Astrocyte (in vitro differentiated cells and primary cell): ENCODE measurements around the gene TEX22. TPM values are rescaled to one million over a fixed set of nuclear protein-coding genes. Genes with fewer than 3 reads are reported as not detected.

Source experiments
- DNase-seq: peaks from one replicate; pipeline ENCODE4 v3.0.0-alpha.2; 2010; ENCODE audit warnings: low read depth
- FAIRE-seq: peaks from 2 replicates; lab custom pipeline; 2011; peaks lifted over from hg19 to GRCh38; lab: Jason Lieb, UNC
- H2AFZ ChIP-seq: 2 replicates; pipeline ENCODE4 v1.6.0; 2012; ENCODE audit warnings: low read depth, low read length, inconsistent platforms
- H3K27ac ChIP-seq: 2 replicates; pipeline ENCODE4 v1.5.1; 2011; ENCODE audit warnings: low read depth, low read length, inconsistent platforms
- H3K27me3 ChIP-seq: 2 replicates; pipeline ENCODE4 v1.6.0; 2011; ENCODE audit warnings: low read length, inconsistent platforms; ENCODE audit not compliant: insufficient read depth
- H3K36me3 ChIP-seq: 2 replicates; pipeline ENCODE4 v1.5.1; 2011; ENCODE audit warnings: low read length, inconsistent platforms; ENCODE audit not compliant: insufficient read depth
- H3K4me1 ChIP-seq: 2 replicates; pipeline ENCODE4 v1.5.1; 2011; ENCODE audit warnings: low read length, inconsistent platforms; ENCODE audit not compliant: insufficient read depth
- H3K4me2 ChIP-seq: 2 replicates; pipeline ENCODE4 v1.6.0; 2012; ENCODE audit warnings: low read length, inconsistent platforms
- H3K4me3 ChIP-seq: 2 replicates; pipeline ENCODE4 v1.5.1; 2011; ENCODE audit warnings: low read depth, mild to moderate bottlenecking, low read length, inconsistent platforms; ENCODE audit not compliant: insufficient read depth
- H3K79me2 ChIP-seq: 2 replicates; pipeline ENCODE4 v1.6.0; 2012; ENCODE audit warnings: mild to moderate bottlenecking, low read length, inconsistent platforms; ENCODE audit not compliant: insufficient read depth
- H3K9ac ChIP-seq: 2 replicates; pipeline ENCODE4 v1.6.0; 2012; ENCODE audit warnings: mild to moderate bottlenecking, low read length, inconsistent platforms
- H3K9me3 ChIP-seq: 2 replicates; pipeline ENCODE4 v1.5.1; 2012; ENCODE audit warnings: low read depth, mild to moderate bottlenecking, low read length, inconsistent platforms; ENCODE audit not compliant: insufficient read depth
- H4K20me1 ChIP-seq: 2 replicates; pipeline ENCODE4 v1.6.0; 2012; ENCODE audit warnings: low read length, inconsistent platforms; ENCODE audit not compliant: insufficient read depth
- H3K27ac Mint-ChIP-seq: one replicate; pipeline ENCODE4 v1.8.0; 2021; ENCODE audit warnings: mild to moderate bottlenecking, mixed read lengths; ENCODE audit not compliant: unreplicated experiment
- H3K27me3 Mint-ChIP-seq: one replicate; pipeline ENCODE4 v1.8.0; 2021; ENCODE audit warnings: low read depth, mixed read lengths; ENCODE audit not compliant: unreplicated experiment
- H3K36me3 Mint-ChIP-seq: one replicate; pipeline ENCODE4 v1.8.0; 2021; ENCODE audit warnings: low read depth, mixed read lengths; ENCODE audit not compliant: unreplicated experiment
- H3K4me1 Mint-ChIP-seq: one replicate; pipeline ENCODE4 v1.8.0; 2021; ENCODE audit warnings: low read depth, mixed read lengths; ENCODE audit not compliant: unreplicated experiment
- H3K4me3 Mint-ChIP-seq: one replicate; pipeline ENCODE4 v1.8.0; 2021; ENCODE audit warnings: mild to moderate bottlenecking, moderate library complexity, mixed read lengths; ENCODE audit not compliant: unreplicated experiment
- H3K9me3 Mint-ChIP-seq: one replicate; pipeline ENCODE4 v1.8.0; 2021; ENCODE audit warnings: mild to moderate bottlenecking, mixed read lengths; ENCODE audit not compliant: unreplicated experiment
- EZH2 ChIP-seq: IDR thresholded peaks from 2 replicates; pipeline ENCODE4 v1.6.1; 2012; ENCODE audit warnings: mild to moderate bottlenecking, low read length, inconsistent platforms; ENCODE audit not compliant: insufficient read depth
- total RNA-seq: library from RNA; stranded (reverse); gene quantifications from 2 replicates; pipeline ENCODE4 v1.2.1, GENCODE V29; 2021
- TF ChIP-seq, protein P1 (sequence below): IDR thresholded peaks from 2 replicates; pipeline ENCODE4 v1.5.1; 2011; ENCODE audit warnings: low read depth, mild to moderate bottlenecking, inconsistent platforms, low read length, moderate library complexity; ENCODE audit not compliant: insufficient read depth

TEX22 gene
- total RNA-seq, 1 donor from 2014 or later, result 1.2 TPM

DNA sequence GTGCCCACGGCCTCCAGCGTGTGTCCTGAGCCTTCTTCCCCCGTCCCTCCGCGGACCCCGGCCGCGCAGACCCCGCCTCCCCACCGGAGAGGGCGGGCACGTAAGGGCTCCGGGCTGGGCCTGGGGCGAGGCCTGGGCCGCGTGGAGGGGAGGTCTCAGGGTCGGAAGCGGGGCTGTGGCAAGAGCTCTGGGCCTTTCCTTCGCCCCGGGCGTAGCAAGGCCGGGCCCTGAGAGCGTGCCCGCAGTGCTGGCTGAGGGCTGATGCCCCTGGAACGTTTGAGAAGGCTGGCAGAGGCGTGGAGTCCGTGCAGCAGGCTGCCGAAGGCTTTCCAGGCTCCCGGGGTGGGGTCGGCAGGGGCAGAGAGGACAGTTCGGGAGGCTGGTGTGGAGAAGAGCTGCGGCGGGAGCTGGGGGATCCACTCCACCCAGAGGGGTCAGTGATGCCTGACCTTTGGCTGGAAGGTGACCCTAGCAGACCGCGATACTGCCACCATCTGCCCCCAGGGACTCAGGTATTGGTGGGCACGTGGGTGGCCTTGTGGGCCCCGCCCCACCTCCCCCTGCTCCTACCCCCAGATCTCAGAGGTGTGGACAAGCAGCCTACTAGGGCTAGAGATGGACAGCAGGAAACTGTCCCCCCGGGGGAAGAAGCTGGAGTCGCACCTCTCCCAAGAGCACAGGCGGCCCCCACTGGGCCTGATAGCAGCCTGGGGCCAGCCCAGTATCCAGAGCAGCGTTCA lies 558 bp downstream of the TEX22 start:
- FAIRE-seq (no peak), DNase-seq (no peak)
- peak overlapping the region; percentile 69 for H3K27ac ChIP-seq
- no peaks in the 10 kb centered on the region for H3K27me3 ChIP-seq
- peak overlapping the region; percentile 86 for H2AFZ ChIP-seq
- TF ChIP-seq, protein P1, sequence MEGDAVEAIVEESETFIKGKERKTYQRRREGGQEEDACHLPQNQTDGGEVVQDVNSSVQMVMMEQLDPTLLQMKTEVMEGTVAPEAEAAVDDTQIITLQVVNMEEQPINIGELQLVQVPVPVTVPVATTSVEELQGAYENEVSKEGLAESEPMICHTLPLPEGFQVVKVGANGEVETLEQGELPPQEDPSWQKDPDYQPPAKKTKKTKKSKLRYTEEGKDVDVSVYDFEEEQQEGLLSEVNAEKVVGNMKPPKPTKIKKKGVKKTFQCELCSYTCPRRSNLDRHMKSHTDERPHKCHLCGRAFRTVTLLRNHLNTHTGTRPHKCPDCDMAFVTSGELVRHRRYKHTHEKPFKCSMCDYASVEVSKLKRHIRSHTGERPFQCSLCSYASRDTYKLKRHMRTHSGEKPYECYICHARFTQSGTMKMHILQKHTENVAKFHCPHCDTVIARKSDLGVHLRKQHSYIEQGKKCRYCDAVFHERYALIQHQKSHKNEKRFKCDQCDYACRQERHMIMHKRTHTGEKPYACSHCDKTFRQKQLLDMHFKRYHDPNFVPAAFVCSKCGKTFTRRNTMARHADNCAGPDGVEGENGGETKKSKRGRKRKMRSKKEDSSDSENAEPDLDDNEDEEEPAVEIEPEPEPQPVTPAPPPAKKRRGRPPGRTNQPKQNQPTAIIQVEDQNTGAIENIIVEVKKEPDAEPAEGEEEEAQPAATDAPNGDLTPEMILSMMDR, result no peak
- no peak for TF ChIP-seq EZH2
- H3K4me2 ChIP-seq, result peak overlapping the region; percentile 97
- peak overlapping the region; percentile 75 for H3K4me3 ChIP-seq
- Mint-ChIP-seq H3K36me3 (peaks cover 27% of the 10 kb centered on the region), H3K27me3 (no peaks in the 10 kb centered on the region), H3K4me3 (peak overlapping the region; percentile 84), H3K27ac (no peak overlapping the region), H3K9me3 (peaks cover 13% of the 10 kb centered on the region), H3K4me1 (peaks cover 4% of the 10 kb centered on the region)
- peaks cover 4% of the 10 kb centered on the region for H3K9me3 ChIP-seq
- no peaks in the 10 kb centered on the region for H3K36me3 ChIP-seq
- peak overlapping the region; percentile 84 for H3K9ac ChIP-seq
- no peaks in the 10 kb centered on the region for H4K20me1 ChIP-seq
- H3K79me2 ChIP-seq, result peaks cover 14% of the 10 kb centered on the region
- H3K4me1 ChIP-seq, result peaks cover 11% of the 10 kb centered on the region

DNA sequence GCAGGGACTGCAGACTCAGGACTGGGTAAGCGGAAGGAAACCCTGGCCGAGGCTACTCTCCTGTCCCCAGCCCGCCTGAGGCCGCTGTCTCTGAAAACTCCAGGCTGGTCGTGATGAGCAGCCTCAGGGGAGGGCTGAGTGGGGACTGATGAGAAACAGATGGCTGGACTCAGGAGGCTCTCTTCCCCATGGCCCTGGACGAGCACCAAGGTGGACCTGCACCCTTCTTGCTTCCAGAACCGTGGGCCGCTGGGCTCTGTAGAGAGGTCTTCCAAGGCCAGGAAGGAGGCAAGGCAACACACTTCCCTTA lies 1.1 kb downstream of the TEX22 start:
- H3K27me3 Mint-ChIP-seq, result no peaks in the 10 kb centered on the region
- peak overlapping the region; percentile 97 for H3K4me2 ChIP-seq
- no peak overlapping the region for H3K27ac Mint-ChIP-seq
- no peak overlapping the region for H3K4me3 ChIP-seq
- DNase-seq (no peak), FAIRE-seq (no peak)
- H3K36me3 ChIP-seq, result no peaks in the 10 kb centered on the region
- H3K4me3 Mint-ChIP-seq, result peak overlapping the region; percentile 60
- H3K9me3 Mint-ChIP-seq, result peaks cover 13% of the 10 kb centered on the region
- H3K4me1 Mint-ChIP-seq, result peaks cover 4% of the 10 kb centered on the region
- TF ChIP-seq, protein P1, result no peak
- TF ChIP-seq EZH2, result no peak
- no peak overlapping the region for H3K27ac ChIP-seq
- H3K36me3 Mint-ChIP-seq, result peaks cover 27% of the 10 kb centered on the region
- H3K9me3 ChIP-seq, result peaks cover 4% of the 10 kb centered on the region
- H4K20me1 ChIP-seq, result no peaks in the 10 kb centered on the region
- H3K79me2 ChIP-seq, result peaks cover 14% of the 10 kb centered on the region
- H3K9ac ChIP-seq, result no peak overlapping the region
- peaks cover 11% of the 10 kb centered on the region for H3K4me1 ChIP-seq
- H2AFZ ChIP-seq, result no peak overlapping the region
- no peaks in the 10 kb centered on the region for H3K27me3 ChIP-seq

DNA sequence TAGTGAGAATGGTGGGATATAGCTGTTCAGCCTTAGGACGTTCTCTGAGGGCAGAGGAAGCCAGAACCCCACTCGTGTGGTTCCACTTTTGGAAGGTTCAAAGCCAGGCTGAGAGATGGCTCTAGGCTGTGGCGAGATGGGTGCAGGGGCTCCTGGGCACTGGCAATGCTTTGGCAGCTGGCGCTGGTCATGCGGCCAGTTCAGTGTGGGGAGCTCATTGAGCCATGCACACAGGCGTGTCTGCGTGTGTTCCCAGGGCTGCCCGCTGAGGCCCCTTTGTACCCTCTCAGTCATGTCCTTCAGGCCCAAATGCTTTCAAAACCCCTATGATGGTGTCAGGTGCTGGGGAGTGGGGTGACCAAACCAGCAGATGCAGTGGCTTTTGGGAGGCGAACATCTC lies 1.7 kb downstream of the TEX22 start:
- no peaks in the 10 kb centered on the region for H4K20me1 ChIP-seq
- peaks cover 11% of the 10 kb centered on the region for H3K4me1 ChIP-seq
- Mint-ChIP-seq H3K4me3 (peak overlapping the region; percentile 55), H3K36me3 (peaks cover 27% of the 10 kb centered on the region), H3K9me3 (peaks cover 15% of the 10 kb centered on the region), H3K27me3 (no peaks in the 10 kb centered on the region), H3K27ac (no peak overlapping the region), H3K4me1 (peaks cover 4% of the 10 kb centered on the region)
- FAIRE-seq (no peak), DNase-seq (no peak)
- TF ChIP-seq, protein P1, result no peak
- no peak for TF ChIP-seq EZH2
- H3K9me3 ChIP-seq, result peaks cover 4% of the 10 kb centered on the region
- H3K79me2 ChIP-seq, result peaks cover 14% of the 10 kb centered on the region
- peak overlapping the region; percentile 97 for H3K4me2 ChIP-seq
- no peak overlapping the region for H3K9ac ChIP-seq
- no peak overlapping the region for H3K27ac ChIP-seq
- no peaks in the 10 kb centered on the region for H3K27me3 ChIP-seq
- H3K36me3 ChIP-seq, result no peaks in the 10 kb centered on the region
- H2AFZ ChIP-seq, result no peak overlapping the region
- no peak overlapping the region for H3K4me3 ChIP-seq
